SU-DHL-6 (cell line): Measurements from ENCODE around the gene PIP5K1B.

Experiments
- H2AFZ ChIP-seq: fragments of 200-600 bp; sonication (generic); 2 replicates; pipeline ENCODE4 v1.6.1; 2014; ENCODE audit warnings: low read depth, mild to moderate bottlenecking, moderate library complexity, mixed read lengths, antibody characterized with exemption, low read length; ENCODE audit not compliant: severe bottlenecking
- H3F3A ChIP-seq: fragments of 200-600 bp; shearing (Covaris generic); 2 replicates; pipeline ENCODE4 v1.6.0; 2016; ENCODE audit warnings: antibody characterized with exemption, mild to moderate bottlenecking; ENCODE audit not compliant: insufficient read depth
- H3K27ac ChIP-seq: fragments of 200-600 bp; sonication (generic); 2 replicates; pipeline ENCODE4 v1.5.1; 2016; ENCODE audit warnings: low read depth, mild to moderate bottlenecking, low read length, moderate library complexity, mixed read lengths
- H3K27me3 ChIP-seq: fragments of 200-600 bp; sonication (generic), shearing (Covaris generic); 2 replicates; pipeline ENCODE4 v1.6.0; 2014; ENCODE audit warnings: mild to moderate bottlenecking, low read length
- H3K36me3 ChIP-seq: fragments of 200-600 bp; sonication (generic); 2 replicates; pipeline ENCODE4 v1.6.1; 2014; ENCODE audit warnings: mild to moderate bottlenecking, low read length, mixed read lengths
- H3K4me2 ChIP-seq: fragments of 300-600, 200-600 bp; shearing (Covaris generic), sonication (generic); 2 replicates; pipeline ENCODE4 v1.6.0; 2014; ENCODE audit warnings: low read length, low read depth, mild to moderate bottlenecking; ENCODE audit not compliant: poor library complexity, severe bottlenecking
- H3K4me3 ChIP-seq: fragments of 200-600 bp; sonication (generic); 2 replicates; pipeline ENCODE4 v1.5.1; 2014; ENCODE audit warnings: antibody characterized with exemption, low read length, mild to moderate bottlenecking, mixed read lengths; ENCODE audit not compliant: insufficient read depth, poor library complexity, severe bottlenecking
- H3K79me2 ChIP-seq: fragments of 200-600 bp; sonication (generic); 2 replicates; pipeline ENCODE4 v1.6.1; 2014; ENCODE audit warnings: mild to moderate bottlenecking, low read length, moderate library complexity; ENCODE audit not compliant: insufficient read depth
- H3K9ac ChIP-seq: fragments of 200-600 bp; sonication (generic); 2 replicates; pipeline ENCODE4 v1.7.0; 2014; ENCODE audit warnings: mild to moderate bottlenecking, low read length
- H3K9me2 ChIP-seq: fragments of 200-600 bp; sonication (generic); replicated peaks from 2 replicates; pipeline ENCODE4 v1.6.1; 2014; ENCODE audit warnings: low read length; ENCODE audit not compliant: insufficient read depth
- H3K9me3 ChIP-seq: fragments of 200-600 bp; sonication (generic); 2 replicates; pipeline ENCODE4 v1.6.1; 2014; ENCODE audit warnings: low read length, mixed read lengths; ENCODE audit not compliant: insufficient read depth
- H4K20me1 ChIP-seq: fragments of 200-600 bp; sonication (generic); 2 replicates; pipeline ENCODE4 v1.6.1; 2014; ENCODE audit warnings: low read depth, mild to moderate bottlenecking, antibody characterized with exemption, low read length, moderate library complexity, mixed read lengths
- EZH2phosphoT487 ChIP-seq: fragments of 200-600 bp; sonication (generic), shearing (Covaris generic); conservative IDR thresholded peaks from 2 replicates; pipeline ENCODE4 v1.6.1; 2018; ENCODE audit warnings: mild to moderate bottlenecking, antibody characterized with exemption, low read length, moderate library complexity, mixed read lengths
- TF ChIP-seq, protein P1 (sequence below): fragments of 200-600 bp; sonication (generic); IDR thresholded peaks from one replicate; pipeline ENCODE4 v1.5.1; 2017; ENCODE audit warnings: antibody characterized with exemption, mild to moderate bottlenecking, low read length, moderate library complexity; ENCODE audit not compliant: insufficient read depth, poor library complexity, severe bottlenecking

The PIP5K1B gene

DNA sequence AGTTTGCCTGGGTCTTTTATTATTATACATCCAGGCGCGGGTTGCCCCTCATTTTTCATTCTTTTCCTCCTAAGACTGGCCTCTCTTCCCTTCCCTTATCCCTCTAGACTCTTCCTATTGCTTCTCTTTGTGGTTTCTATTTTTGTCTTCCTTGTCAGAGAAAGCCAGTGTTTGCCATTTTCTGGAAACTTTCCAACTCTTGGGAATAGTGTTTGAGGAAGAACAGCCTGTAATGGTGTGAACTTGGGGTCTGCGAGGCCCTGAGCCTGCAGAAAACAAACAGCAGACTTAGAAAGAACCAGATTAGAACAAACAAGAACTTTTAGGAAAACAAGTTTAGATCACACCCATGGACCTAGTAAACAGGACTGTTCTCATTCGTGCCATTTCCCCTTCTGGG is 293.3 kb downstream of the PIP5K1B start:
- H3K9me2 ChIP-seq = no peaks in the 10 kb centered on the region
- no peak overlapping the region for H3K4me3 ChIP-seq
- H3K9me3 ChIP-seq = no peaks in the 10 kb centered on the region
- H3F3A ChIP-seq = no peaks in the 10 kb centered on the region
- TF ChIP-seq EZH2phosphoT487 = no peak
- TF ChIP-seq, protein P1, sequence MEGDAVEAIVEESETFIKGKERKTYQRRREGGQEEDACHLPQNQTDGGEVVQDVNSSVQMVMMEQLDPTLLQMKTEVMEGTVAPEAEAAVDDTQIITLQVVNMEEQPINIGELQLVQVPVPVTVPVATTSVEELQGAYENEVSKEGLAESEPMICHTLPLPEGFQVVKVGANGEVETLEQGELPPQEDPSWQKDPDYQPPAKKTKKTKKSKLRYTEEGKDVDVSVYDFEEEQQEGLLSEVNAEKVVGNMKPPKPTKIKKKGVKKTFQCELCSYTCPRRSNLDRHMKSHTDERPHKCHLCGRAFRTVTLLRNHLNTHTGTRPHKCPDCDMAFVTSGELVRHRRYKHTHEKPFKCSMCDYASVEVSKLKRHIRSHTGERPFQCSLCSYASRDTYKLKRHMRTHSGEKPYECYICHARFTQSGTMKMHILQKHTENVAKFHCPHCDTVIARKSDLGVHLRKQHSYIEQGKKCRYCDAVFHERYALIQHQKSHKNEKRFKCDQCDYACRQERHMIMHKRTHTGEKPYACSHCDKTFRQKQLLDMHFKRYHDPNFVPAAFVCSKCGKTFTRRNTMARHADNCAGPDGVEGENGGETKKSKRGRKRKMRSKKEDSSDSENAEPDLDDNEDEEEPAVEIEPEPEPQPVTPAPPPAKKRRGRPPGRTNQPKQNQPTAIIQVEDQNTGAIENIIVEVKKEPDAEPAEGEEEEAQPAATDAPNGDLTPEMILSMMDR = no peak
- H4K20me1 ChIP-seq = no peaks in the 10 kb centered on the region
- H2AFZ ChIP-seq = no peak overlapping the region
- H3K9ac ChIP-seq = no peak overlapping the region
- no peaks in the 10 kb centered on the region for H3K36me3 ChIP-seq
- H3K79me2 ChIP-seq = no peaks in the 10 kb centered on the region
- no peak overlapping the region for H3K27ac ChIP-seq
- no peak overlapping the region for H3K4me2 ChIP-seq
- no peaks in the 10 kb centered on the region for H3K27me3 ChIP-seq

DNA sequence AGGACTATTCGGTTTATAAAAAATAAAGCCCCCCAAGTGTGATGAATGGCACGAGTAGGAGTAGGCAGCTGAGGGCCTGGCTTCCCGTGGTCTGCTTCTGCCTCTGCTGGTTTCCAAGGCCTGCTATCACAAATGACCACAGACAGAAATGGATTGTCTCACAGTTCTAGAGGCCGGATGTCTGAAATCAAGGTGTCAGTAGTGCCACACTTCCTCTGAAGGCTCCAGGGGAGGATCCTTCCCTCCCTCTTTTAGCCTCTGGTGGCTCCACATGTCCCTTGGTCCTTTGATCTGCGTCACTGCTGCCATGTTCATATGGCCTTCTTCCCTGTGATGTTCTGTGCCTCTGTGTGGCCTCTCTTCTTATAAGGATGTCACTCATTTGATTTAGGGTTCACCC is 293.8 kb downstream of the PIP5K1B start:
- no peaks in the 10 kb centered on the region for H3K36me3 ChIP-seq
- no peaks in the 10 kb centered on the region for H4K20me1 ChIP-seq
- H3K4me3 ChIP-seq = no peak overlapping the region
- no peak overlapping the region for H3K4me2 ChIP-seq
- H3K9ac ChIP-seq = no peak overlapping the region
- no peak overlapping the region for H2AFZ ChIP-seq
- TF ChIP-seq EZH2phosphoT487 = no peak
- TF ChIP-seq, protein P1 = no peak
- H3K27ac ChIP-seq = no peak overlapping the region
- no peaks in the 10 kb centered on the region for H3F3A ChIP-seq
- H3K27me3 ChIP-seq = no peaks in the 10 kb centered on the region
- H3K9me2 ChIP-seq = no peaks in the 10 kb centered on the region
- no peaks in the 10 kb centered on the region for H3K79me2 ChIP-seq
- H3K9me3 ChIP-seq = no peaks in the 10 kb centered on the region

DNA sequence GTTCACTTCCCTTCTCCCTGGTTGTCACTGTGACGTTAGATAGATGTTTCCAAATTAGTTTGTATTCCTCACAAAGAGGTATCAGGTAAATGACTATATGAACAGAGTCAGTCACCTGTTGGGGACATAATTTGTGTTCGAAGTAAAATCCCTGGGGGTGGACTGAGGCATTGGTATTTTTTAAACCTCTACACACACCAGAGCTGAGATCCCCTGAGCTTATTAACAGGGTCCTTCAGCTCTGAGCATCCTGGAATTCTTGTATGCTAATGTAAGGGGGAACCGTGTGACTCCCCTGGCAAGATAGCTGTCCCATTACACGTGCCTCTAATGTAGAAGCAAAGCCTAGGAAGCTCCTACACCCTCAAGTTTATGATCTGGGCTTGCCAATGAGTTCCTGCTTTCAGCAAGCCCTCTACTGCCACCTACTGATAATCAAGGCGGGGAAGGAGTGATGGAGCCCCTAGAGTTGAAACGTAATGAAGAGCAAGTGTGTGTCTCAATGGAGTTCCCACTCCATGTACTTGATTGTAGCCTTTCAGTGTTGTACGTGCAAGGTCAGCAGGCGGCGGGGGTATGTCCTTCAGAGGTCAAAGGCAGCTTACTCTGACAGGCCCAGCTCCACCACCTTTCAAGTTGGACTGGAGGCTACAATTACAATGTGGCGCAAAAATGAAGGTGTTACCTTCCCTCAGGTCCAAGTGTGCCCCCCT is 294.5 kb downstream of the PIP5K1B start:
- Histone ChIP-seq H4K20me1 (no peaks in the 10 kb centered on the region), H3K9ac (no peak overlapping the region), H3K79me2 (no peaks in the 10 kb centered on the region), H3K36me3 (no peaks in the 10 kb centered on the region), H3K27me3 (no peaks in the 10 kb centered on the region), H2AFZ (peak overlapping the region; percentile 21), H3K27ac (no peak overlapping the region), H3K9me2 (no peaks in the 10 kb centered on the region), H3K4me2 (no peak overlapping the region), H3F3A (no peaks in the 10 kb centered on the region), H3K9me3 (no peaks in the 10 kb centered on the region), H3K4me3 (no peak overlapping the region)
- TF ChIP-seq EZH2phosphoT487 = no peak
- TF ChIP-seq, protein P1 = peak; percentile 83
